H1 (cell line): Measurements from ENCODE around the gene PDXDC1. TPM values are rescaled to one million over a fixed set of nuclear protein-coding genes. Genes with fewer than 3 reads are reported as not detected.
"Not testable (repeated sequence)": the region's sequence is repeated elsewhere in the genome, so short reads cannot be mapped to it uniquely, and the experiment has no call there.

ENCODE experiments used
- CTCF ChIA-PET: fragments of 300-600 bp; sonication (Branson Sonifier 250); formaldehyde crosslinking; loops from one replicate; lab custom pipeline; 2021; ENCODE audit not compliant: partially characterized antibody; lab: Charles Lee
- POLR2A ChIA-PET: fragments of 300-600 bp; sonication (Branson Sonifier 250); formaldehyde crosslinking; loops from one replicate; lab custom pipeline; 2021; ENCODE audit warnings: inconsistent platforms; ENCODE audit not compliant: partially characterized antibody; lab: Charles Lee
- DNase-seq, 2 experiments: peaks; one replicate each; pipeline versions ENCODE4 v3.0.0 to v3.0.0-alpha.2; 2010 to 2022; ENCODE audit warnings: low spot score in 2 of 2, low read depth in 1 of 2, mixed read lengths in 1 of 2
- FAIRE-seq: peaks from 2 replicates; lab custom pipeline; 2011; peaks lifted over from hg19 to GRCh38; lab: Jason Lieb, UNC
- H2AFZ ChIP-seq: 2 replicates; pipeline ENCODE4 v1.8.1; 2012; ENCODE audit warnings: low read length, inconsistent platforms
- H2AK5ac ChIP-seq: 2 replicates; pipeline ENCODE4 v1.6.1; 2013; ENCODE audit warnings: low read depth, low read length
- H2BK120ac ChIP-seq: replicated peaks from 2 replicates; pipeline ENCODE3; 2013; ENCODE audit warnings: low read depth, low read length, inconsistent platforms
- H2BK12ac ChIP-seq: 2 replicates; pipeline ENCODE4 v1.6.1; 2013; ENCODE audit warnings: low read depth, low read length
- H2BK15ac ChIP-seq: 2 replicates; pipeline ENCODE4 v1.6.1; 2013; ENCODE audit warnings: low read length
- H2BK20ac ChIP-seq: 2 replicates; pipeline ENCODE4 v1.6.1; 2013; ENCODE audit warnings: low read length
- H2BK5ac ChIP-seq: 2 replicates; pipeline ENCODE4 v1.6.1; 2013; ENCODE audit warnings: low read depth, low read length
- H3K14ac ChIP-seq: 2 replicates; pipeline ENCODE4 v1.6.1; 2013; ENCODE audit warnings: inconsistent platforms; ENCODE audit not compliant: insufficient read length
- H3K18ac ChIP-seq: 2 replicates; pipeline ENCODE4 v1.6.1; 2013; ENCODE audit warnings: low read length; ENCODE audit errors: extremely low read depth
- H3K23ac ChIP-seq: 2 replicates; pipeline ENCODE4 v1.6.1; 2013; ENCODE audit warnings: inconsistent platforms; ENCODE audit not compliant: insufficient read length
- H3K23me2 ChIP-seq: 2 replicates; pipeline ENCODE4 v1.6.1; 2013; ENCODE audit warnings: low read depth, low read length
- H3K27ac ChIP-seq: 2 replicates; pipeline ENCODE4 v1.6.1; 2011; ENCODE audit warnings: low read depth, low read length, inconsistent platforms
- H3K27me3 ChIP-seq, 4 experiments: replicated peaks in 1 of 4; 1 replicate in 1 of 4; 2 replicates in 3 of 4; pipeline versions ENCODE4 v1.6.1 to v1.8.1; 2011 to 2013; ENCODE audit warnings: low read length in 3 of 4, mild to moderate bottlenecking in 3 of 4, inconsistent platforms in 2 of 4, mixed read lengths in 2 of 4, moderate library complexity in 1 of 4; ENCODE audit not compliant: control insufficient read depth in 3 of 4, insufficient read depth in 3 of 4; ENCODE audit errors: extremely low read depth in 1 of 4
- H3K36me3 ChIP-seq, 4 experiments: 2 replicates each; pipeline versions ENCODE4 v1.6.1 to v1.8.1; 2011 to 2013; ENCODE audit warnings: mild to moderate bottlenecking in 4 of 4, low read length in 3 of 4, moderate library complexity in 2 of 4, control low read depth in 1 of 4, inconsistent platforms in 1 of 4; ENCODE audit not compliant: insufficient read depth in 4 of 4, control insufficient read depth in 2 of 4
- H3K4ac ChIP-seq: replicated peaks from 2 replicates; pipeline ENCODE3; 2013; ENCODE audit warnings: low read length, low read depth, mixed read lengths, inconsistent platforms; ENCODE audit not compliant: insufficient read length
- H3K4me1 ChIP-seq, 4 experiments: replicated peaks in 1 of 4; 1 replicate in 1 of 4; 2 replicates in 3 of 4; pipeline versions ENCODE4 v1.6.1 to v1.8.1; 2011 to 2013; ENCODE audit warnings: low read length in 3 of 4, inconsistent platforms in 2 of 4, mixed read lengths in 1 of 4; ENCODE audit not compliant: insufficient read depth in 4 of 4, control insufficient read depth in 3 of 4
- H3K4me2 ChIP-seq, 2 experiments: 2 replicates each; pipeline versions ENCODE4 v1.6.1 to v1.8.1; 2011 to 2013; ENCODE audit warnings: low read depth in 2 of 2, low read length in 2 of 2, control low read depth in 1 of 2, inconsistent platforms in 1 of 2, mild to moderate bottlenecking in 1 of 2; ENCODE audit not compliant: insufficient read depth in 1 of 2
- H3K4me3 ChIP-seq, 4 experiments: fragments of 200-600, 300-600 bp in 1 of 4; sonication (generic), shearing (Covaris generic), sonication (Bioruptor Twin) in 1 of 4; 2 replicates each; pipeline versions ENCODE4 v1.5.1 to v1.8.1; 2011 to 2016; ENCODE audit warnings: low read length in 4 of 4, low read depth in 3 of 4, control low read depth in 2 of 4, inconsistent platforms in 2 of 4, mild to moderate bottlenecking in 2 of 4, mixed read lengths in 1 of 4, moderate library complexity in 1 of 4; ENCODE audit not compliant: insufficient read depth in 2 of 4; ENCODE audit errors: extremely low read depth in 1 of 4
- H3K56ac ChIP-seq: replicated peaks from 2 replicates; pipeline ENCODE3; 2013; ENCODE audit warnings: low read depth, mild to moderate bottlenecking, mixed read lengths, low read length, inconsistent platforms; ENCODE audit not compliant: insufficient read length
- H3K79me1 ChIP-seq: 2 replicates; pipeline ENCODE4 v1.6.1; 2013; ENCODE audit warnings: low read depth, low read length, control low read depth
- H3K79me2 ChIP-seq, 2 experiments: 2 replicates each; pipeline versions ENCODE4 v1.6.1 to v1.8.1; 2012 to 2013; ENCODE audit warnings: low read length in 2 of 2, mild to moderate bottlenecking in 2 of 2, inconsistent platforms in 1 of 2; ENCODE audit not compliant: insufficient read depth in 2 of 2, control insufficient read depth in 1 of 2
- H3K9ac ChIP-seq, 4 experiments: replicated peaks in 1 of 4; 1 replicate in 1 of 4; 2 replicates in 3 of 4; pipeline versions ENCODE4 v1.6.1 to v1.8.1; 2011 to 2013; ENCODE audit warnings: low read depth in 3 of 4, low read length in 3 of 4, control low read depth in 2 of 4, mild to moderate bottlenecking in 2 of 4, moderate library complexity in 2 of 4, inconsistent platforms in 1 of 4; ENCODE audit errors: extremely low read depth in 1 of 4
- H3K9me3 ChIP-seq, 2 experiments: 2 replicates each; pipeline versions ENCODE4 v1.6.1 to v1.8.1; 2012 to 2013; ENCODE audit warnings: mild to moderate bottlenecking in 2 of 2, moderate library complexity in 2 of 2, control low read depth in 1 of 2, inconsistent platforms in 1 of 2, low read depth in 1 of 2, low read length in 1 of 2, mixed read lengths in 1 of 2; ENCODE audit not compliant: insufficient read depth in 2 of 2
- H4K20me1 ChIP-seq, 2 experiments: replicated peaks in 1 of 2; 2 replicates each; pipeline versions ENCODE3 to v1.8.1; 2011 to 2013; ENCODE audit warnings: inconsistent platforms in 2 of 2, low read length in 2 of 2, mild to moderate bottlenecking in 1 of 2; ENCODE audit not compliant: insufficient read depth in 2 of 2, control insufficient read depth in 1 of 2
- H4K5ac ChIP-seq: 2 replicates; pipeline ENCODE4 v1.6.1; 2013; ENCODE audit warnings: low read length, low read depth, mixed read lengths, inconsistent platforms; ENCODE audit not compliant: insufficient read length
- H4K8ac ChIP-seq: 2 replicates; pipeline ENCODE4 v1.8.0; 2013; ENCODE audit warnings: mild to moderate bottlenecking, moderate library complexity, low read length, inconsistent platforms; ENCODE audit not compliant: insufficient read depth; ENCODE audit errors: extremely low read depth
- H4K91ac ChIP-seq: replicated peaks from 2 replicates; pipeline ENCODE3; 2013; ENCODE audit warnings: low read length, mixed read lengths, inconsistent platforms; ENCODE audit not compliant: insufficient read length
- ASH2L ChIP-seq: fragments of 200-600, 300-600 bp; sonication (generic); IDR thresholded peaks from one replicate; pipeline ENCODE4 v1.7.1; 2017; ENCODE audit warnings: low read length
- GABPA ChIP-seq: IDR thresholded peaks from 2 replicates; pipeline ENCODE4 v1.6.1; 2011; ENCODE audit warnings: mild to moderate bottlenecking, low read length, moderate library complexity, borderline replicate concordance; ENCODE audit not compliant: insufficient read depth
- PHF8 ChIP-seq: fragments of 200-600 bp; sonication (generic); conservative IDR thresholded peaks from 2 replicates; pipeline ENCODE4 v1.7.1; 2012; ENCODE audit warnings: low read depth, mild to moderate bottlenecking, inconsistent platforms, low read length, moderate library complexity
- POLR2A ChIP-seq, 2 experiments: IDR thresholded peaks; 1 replicate in 1 of 2; 2 replicates in 1 of 2; pipeline ENCODE4 v1.6.1; 2011; ENCODE audit warnings: low read depth in 2 of 2, low read length in 2 of 2, mild to moderate bottlenecking in 2 of 2; ENCODE audit errors: control extremely low read depth in 1 of 2
- POLR2AphosphoS5 ChIP-seq: IDR thresholded peaks from 2 replicates; pipeline ENCODE4 v1.6.1; 2011; ENCODE audit warnings: low read depth, low read length
- RBBP5 ChIP-seq: IDR thresholded peaks from 2 replicates; pipeline ENCODE4 v1.7.1; 2012; ENCODE audit warnings: low read depth, mild to moderate bottlenecking, inconsistent platforms, low read length, moderate library complexity, borderline replicate concordance
- SIN3A ChIP-seq, 2 experiments: IDR thresholded peaks in 1 of 2; conservative IDR thresholded peaks in 1 of 2; 2 replicates each; pipeline ENCODE4 v1.6.1; 2011 to 2012; ENCODE audit warnings: low read length in 2 of 2, improper control_type of control experiment in 1 of 2, low read depth in 1 of 2, mild to moderate bottlenecking in 1 of 2
- SP1 ChIP-seq: IDR thresholded peaks from 2 replicates; pipeline ENCODE4 v1.6.1; 2011; ENCODE audit warnings: low read depth, low read length
- WGBS, 2 experiments: shearing (Covaris generic) in 1 of 2; methylation state at CpG; one replicate each; pipeline versions ENCODE4 v1.1.6 to v1.1.7; 2013 to 2015; ENCODE audit warnings: low lambda C conversion rate in 2 of 2, mixed read lengths in 2 of 2, inconsistent platforms in 1 of 2, low coverage in 1 of 2, missing lambda C conversion rate in 1 of 2; ENCODE audit not compliant: insufficient replicate concordance in 2 of 2, insufficient coverage in 1 of 2, insufficient read length in 1 of 2; ENCODE audit errors: extremely low coverage in 1 of 2, missing lambda C conversion rate in 1 of 2; 5-methylcytosine and 5-hydroxymethylcytosine counted together
- polyA plus RNA-seq, 7 experiments: library from polyadenylated mRNA; depleted of rRNA in 3 of 7; stranded (reverse) in 5 of 7; unstranded in 2 of 7; fragments of >200 nt in 5 of 7; fragments of 200-250 nt in 2 of 7; gene quantifications; 1 replicate in 5 of 7; 2 replicates in 1 of 7; 4 replicates in 1 of 7; pipeline versions ENCODE4 v1.2.1 to v1.2.3, GENCODE V29; 2011 to 2013; ENCODE audit warnings: missing spikeins in 2 of 7, mixed read lengths in 2 of 7
- total RNA-seq: library from RNA; stranded (reverse); fragmentation: NEBNext Ultra II Directional; extraction: Animal tissue kit (Norgen Biotek cat#: 25700); gene quantifications from 2 replicates; pipeline ENCODE4 v1.2.1, GENCODE V29; 2021
- TF ChIP-seq, protein P1 (sequence below): IDR thresholded peaks from 2 replicates; pipeline ENCODE4 v1.6.1; 2012; ENCODE audit warnings: inconsistent platforms
- TF ChIP-seq, protein P2 (sequence below): IDR thresholded peaks from 2 replicates; pipeline ENCODE4 v1.6.1; 2012; ENCODE audit warnings: inconsistent platforms

The PDXDC1 gene
- total and polyA plus RNA-seq, 2 of the 8 experiments (the other 6 are each of a cell fraction or from before 2014, with no cell fraction given): 56.6 to 118 TPM

DNA sequence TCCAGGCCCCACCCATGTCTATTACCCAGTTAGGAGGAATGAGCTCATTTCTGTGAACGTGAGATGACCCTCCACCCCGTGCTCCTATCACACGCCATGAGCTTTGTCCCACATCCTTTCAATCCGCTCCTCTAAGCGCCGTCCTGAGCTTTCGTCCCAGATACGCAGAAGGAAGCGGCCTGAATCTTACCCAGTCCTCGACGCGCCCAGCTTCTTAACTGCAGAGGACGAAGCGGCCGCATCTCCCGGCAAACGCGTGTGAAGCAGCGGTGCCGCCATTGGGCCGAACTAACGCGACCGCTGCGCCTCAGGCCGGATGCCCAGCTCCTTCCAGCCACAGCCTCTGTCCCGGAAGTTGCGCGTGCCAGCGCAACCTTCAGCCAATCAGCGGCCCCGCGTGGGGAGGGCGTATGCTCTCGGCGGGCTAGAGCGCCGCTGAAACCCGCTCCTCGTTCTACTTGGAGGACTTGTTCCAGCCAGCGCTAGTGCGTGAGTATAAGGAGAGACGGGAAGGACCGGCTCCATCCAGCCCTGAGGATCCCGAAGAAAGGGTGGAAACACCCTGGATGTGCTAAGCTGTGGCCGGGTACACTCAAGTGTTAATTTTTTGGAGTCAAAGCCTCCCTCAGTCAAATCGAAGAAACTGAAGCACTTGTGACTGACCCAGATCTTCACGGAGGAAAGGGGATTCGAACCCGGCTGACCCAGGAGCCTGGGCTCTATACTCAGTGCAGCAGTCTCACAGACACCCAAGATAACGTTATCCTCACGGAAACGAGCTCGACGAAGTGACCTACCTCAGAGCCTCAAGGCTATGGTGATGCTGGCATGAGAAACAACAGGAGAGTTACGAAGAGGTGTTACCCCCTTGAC lies 119.4 kb downstream of the PDXDC1 start, which contains the start of gene RRN3:
TSS of gene RRN3 (minus strand) at position 318 of the 873 bp plus-strand sequence. CDS start at position 279, 39 bp downstream.
- H2BK12ac ChIP-seq: 0 out of 2 replicates have a peak within 1 kb of the TSS, but pooled peaks have one; percentile 6
- 8% methylated on average over 52 of the region's 56 CpGs; no CpG with 5 or more reads in 1 of the 2 experiments for WGBS, 2 experiments
- FAIRE-seq: not testable (repeated sequence)
- TF ChIP-seq GABPA: peak; percentile 63; the same call in 1 of the 2 replicates
- peak; percentile 38; the same call in 1 of the 2 replicates for TF ChIP-seq SP1
- peak; percentile 82; the same call in 1 of the 2 replicates for TF ChIP-seq PHF8
- peak in 1 of 2 experiments; percentile 69; a peak in 1 of 4 replicates for TF ChIP-seq SIN3A (conservative IDR thresholded peaks at IDR 0.05 in 1 of 2, IDR thresholded peaks at IDR 0.05 in 1 of 2; ENCODE audit: low read depth in 1 of 2, low read length in 2 of 2)
- TF ChIP-seq, protein P1, sequence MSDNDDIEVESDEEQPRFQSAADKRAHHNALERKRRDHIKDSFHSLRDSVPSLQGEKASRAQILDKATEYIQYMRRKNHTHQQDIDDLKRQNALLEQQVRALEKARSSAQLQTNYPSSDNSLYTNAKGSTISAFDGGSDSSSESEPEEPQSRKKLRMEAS: peak; percentile 80
- TF ChIP-seq ASH2L: peak; percentile 24
- peak; percentile 63; the same call in 1 of the 2 replicates for TF ChIP-seq RBBP5
- peak; percentile 87 for TF ChIP-seq POLR2AphosphoS5
- TF ChIP-seq POLR2A (IDR thresholded peaks at IDR 0.05; ENCODE audit: control extremely low read depth in 1 of 2, low read depth in 2 of 2, low read length in 2 of 2): peak; percentile 79 to 87
- TF ChIP-seq, protein P2, sequence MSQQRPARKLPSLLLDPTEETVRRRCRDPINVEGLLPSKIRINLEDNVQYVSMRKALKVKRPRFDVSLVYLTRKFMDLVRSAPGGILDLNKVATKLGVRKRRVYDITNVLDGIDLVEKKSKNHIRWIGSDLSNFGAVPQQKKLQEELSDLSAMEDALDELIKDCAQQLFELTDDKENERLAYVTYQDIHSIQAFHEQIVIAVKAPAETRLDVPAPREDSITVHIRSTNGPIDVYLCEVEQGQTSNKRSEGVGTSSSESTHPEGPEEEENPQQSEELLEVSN: peak; percentile 45

More for the DNA sequence above, 119.4 kb downstream of the PDXDC1 start, which contains the start of gene RRN3:
- ChIA-PET CTCF (interaction anchor here (0.6 kb wide), 1 partner anchor 53 kb away, joined by 3 read pairs; no protein-coding TSS in a partner anchor), POLR2A (interaction anchor here (0.7 to 2.5 kb wide), 11 partner anchors 10 to 462 kb away, joined by 3 to 11 read pairs (median 4); partner anchors contain the start of genes BFAR and NTAN1)
- H3K79me1 ChIP-seq, H3K14ac ChIP-seq, H3K4me1 ChIP-seq, H4K91ac ChIP-seq, H3K56ac ChIP-seq, H2BK20ac ChIP-seq, H2BK120ac ChIP-seq, H3K9me3 ChIP-seq, H3K4ac ChIP-seq, H2BK15ac ChIP-seq, H3K23me2 ChIP-seq, H4K20me1 ChIP-seq, H3K27me3 ChIP-seq, H3K23ac ChIP-seq: not testable (repeated sequence)
- H3K36me3 ChIP-seq: peaks cover 0 to 14% (median 5%) of the 10 kb centered on the region in 4 experiments; a peak in 3 of 8 replicates
- H3K9ac ChIP-seq: peak within 1 kb of the TSS; percentile 75 to 100 (median 92)
- H3K18ac ChIP-seq: peak within 1 kb of the TSS; percentile 93
- H3K4me3 ChIP-seq: peak within 1 kb of the TSS; percentile 75 to 98 (median 80)
- peaks cover 4 to 15% of the 10 kb centered on the region in 2 experiments; a peak in 2 of 4 replicates for H3K79me2 ChIP-seq
- H3K4me2 ChIP-seq: peak within 1 kb of the TSS; percentile 63 to 75
- H2AFZ ChIP-seq: peak within 1 kb of the TSS; percentile 86
- peak within 1 kb of the TSS; percentile 91 for H2BK5ac ChIP-seq
- peak within 1 kb of the TSS; percentile 94 for H4K5ac ChIP-seq
- peak within 1 kb of the TSS; percentile 88 for H3K27ac ChIP-seq
- peak; percentile 75 to 91 for DNase-seq
- H4K8ac ChIP-seq: peak within 1 kb of the TSS; percentile 93
- H2AK5ac ChIP-seq: peak within 1 kb of the TSS; percentile 47; the same call in 1 of the 2 replicates
